Glomerular endothelial cell (primary cell): Measurements from ENCODE around the gene ABL2. TPM values are rescaled to one million over a fixed set of nuclear protein-coding genes. Genes with fewer than 3 reads are reported as not detected.
"Not testable (repeated sequence)": the region's sequence is repeated elsewhere in the genome, so short reads cannot be mapped to it uniquely, and the experiment has no call there.

Source experiments
- DNase-seq: peaks from one replicate; pipeline ENCODE4 v3.0.0-alpha.2; 2011; ENCODE audit warnings: low read depth, low spot score; ENCODE audit errors: extremely low read depth
- total RNA-seq: library from RNA; depleted of rRNA; stranded (reverse); fragments of >200 nt; gene quantifications from 2 replicates; pipeline ENCODE4 v1.2.3, GENCODE V29; 2015

ABL2 gene
- total RNA-seq, 1 donor from 2014 or later, result 101 TPM

- no peak for DNase-seq
These were observed 87.8 kb downstream of the ABL2 start for GRCh38 chr1:179141592-179142251.

DNA sequence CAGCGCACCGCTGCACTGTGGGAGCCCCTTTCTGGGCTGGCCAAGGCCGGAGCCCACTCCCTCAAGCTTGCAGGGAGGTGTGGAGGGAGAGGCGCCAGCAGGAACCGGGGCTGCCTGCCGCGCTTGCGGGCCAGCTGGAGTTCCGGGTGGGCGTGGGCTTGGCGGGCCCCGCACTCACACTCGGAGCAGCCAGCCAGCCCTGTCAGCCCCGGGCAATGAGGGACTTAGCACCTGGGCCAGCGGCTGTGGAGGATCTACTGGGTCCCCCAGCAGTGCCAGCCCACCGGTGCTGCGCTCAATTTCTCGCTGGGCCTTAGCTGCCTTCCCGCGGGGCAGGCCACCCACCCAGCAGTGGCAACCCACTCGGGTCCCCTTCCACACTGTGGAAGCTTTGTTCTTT, 90.7 kb downstream of the ABL2 start:
- DNase-seq, result not testable (repeated sequence)

GRCh38 chr1:179137617-179138255, 91.7 kb downstream of the ABL2 start:
- DNase-seq, result no peak

- DNase-seq, result not testable (repeated sequence)
These were observed 93.8 kb downstream of the ABL2 start for GRCh38 chr1:179135707-179136106.

DNA sequence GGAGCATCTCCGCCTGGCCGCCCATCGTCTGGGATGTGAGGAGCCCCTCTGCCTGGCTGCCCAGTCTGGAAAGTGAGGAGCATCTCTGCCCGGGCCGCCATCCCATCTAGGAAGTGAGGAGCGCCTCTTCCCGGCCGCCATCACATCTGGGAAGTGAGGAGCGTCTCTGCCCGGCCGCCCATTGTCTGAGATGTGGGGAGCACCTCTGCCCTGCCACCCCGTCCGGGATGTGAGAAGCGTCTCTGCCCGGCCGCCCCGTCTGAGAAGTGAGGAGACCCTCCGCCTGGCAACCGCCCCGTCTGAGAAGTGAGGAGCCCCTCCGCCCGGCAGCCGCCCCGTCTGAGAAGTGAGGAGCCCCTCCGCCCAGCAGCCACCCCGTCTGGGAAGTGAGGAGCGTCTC, 94.3 kb downstream of the ABL2 start:
- DNase-seq, result not testable (repeated sequence)

DNA sequence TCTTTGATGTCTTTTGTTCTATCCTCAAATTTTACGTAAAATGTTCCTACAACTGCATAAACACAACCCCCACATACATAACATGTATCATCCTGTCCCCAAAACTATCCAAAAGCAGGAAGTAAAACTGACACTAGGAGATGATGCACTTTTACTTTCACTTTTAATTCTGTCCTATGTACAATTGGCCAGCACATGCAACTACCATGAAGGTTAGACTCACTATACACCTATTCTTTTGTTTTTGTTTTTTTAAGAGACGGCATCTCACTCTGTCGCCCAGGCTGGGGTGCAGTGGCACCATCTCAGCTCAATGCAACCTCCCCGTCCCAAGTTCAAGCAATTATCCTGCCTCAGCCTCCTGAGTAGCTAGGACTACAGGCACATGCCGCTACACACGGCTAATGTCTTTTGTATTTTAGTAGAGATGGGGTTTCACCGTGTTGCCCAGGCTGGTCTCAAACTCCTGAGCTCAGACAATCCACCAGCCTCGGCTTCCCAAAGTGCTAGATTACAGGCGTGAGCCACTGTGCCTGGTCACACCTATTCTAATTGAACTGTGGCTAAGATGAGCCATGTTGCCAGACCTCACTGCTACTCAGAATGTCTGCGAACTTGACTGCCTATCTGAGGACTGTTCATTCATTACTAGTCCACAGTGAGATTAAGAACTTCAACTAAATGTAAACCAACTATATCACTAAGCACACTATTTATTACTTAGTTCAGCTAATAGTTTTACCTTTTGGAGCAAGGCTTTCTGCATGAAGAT, 99.6 kb downstream of the ABL2 start:
- DNase-seq, result no peak

GRCh38 chr1:179128520-179128919, 101.0 kb downstream of the ABL2 start:
- DNase-seq, result no peak

DNA sequence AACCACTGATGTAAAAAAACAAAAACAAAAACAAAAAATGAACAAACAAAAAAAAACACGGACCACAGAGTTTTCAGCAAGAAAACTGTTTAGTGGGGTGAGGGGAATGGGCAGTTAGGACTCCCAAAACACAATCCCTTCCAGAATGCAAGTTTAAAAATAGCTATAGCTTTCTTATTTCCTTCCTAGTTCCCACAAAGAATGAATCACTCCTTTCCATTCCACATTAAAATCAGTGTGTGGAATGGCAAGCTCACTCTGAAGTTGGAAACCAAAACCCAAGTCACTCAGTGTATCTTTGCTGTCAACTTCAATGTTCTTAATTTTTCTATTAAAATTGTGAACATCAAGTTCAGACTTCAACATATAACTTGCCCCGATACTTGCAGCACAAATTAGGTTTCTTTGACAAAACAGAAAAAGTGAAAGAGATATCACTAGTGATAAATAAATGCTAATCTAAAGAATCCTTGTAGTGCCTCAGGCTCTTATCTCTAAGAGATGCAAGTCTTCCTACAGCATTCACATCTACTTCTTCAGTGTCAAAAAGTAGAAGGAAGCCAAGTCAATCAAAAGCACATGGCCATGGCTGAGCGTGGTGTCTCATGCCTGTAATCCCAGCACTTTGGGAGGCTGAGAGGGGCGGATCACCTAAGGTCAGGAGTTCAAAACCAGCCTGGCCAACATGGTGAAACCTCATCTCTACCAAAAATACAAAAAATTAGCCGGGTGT, 102.1 kb downstream of the ABL2 start:
- no peak for DNase-seq

DNA sequence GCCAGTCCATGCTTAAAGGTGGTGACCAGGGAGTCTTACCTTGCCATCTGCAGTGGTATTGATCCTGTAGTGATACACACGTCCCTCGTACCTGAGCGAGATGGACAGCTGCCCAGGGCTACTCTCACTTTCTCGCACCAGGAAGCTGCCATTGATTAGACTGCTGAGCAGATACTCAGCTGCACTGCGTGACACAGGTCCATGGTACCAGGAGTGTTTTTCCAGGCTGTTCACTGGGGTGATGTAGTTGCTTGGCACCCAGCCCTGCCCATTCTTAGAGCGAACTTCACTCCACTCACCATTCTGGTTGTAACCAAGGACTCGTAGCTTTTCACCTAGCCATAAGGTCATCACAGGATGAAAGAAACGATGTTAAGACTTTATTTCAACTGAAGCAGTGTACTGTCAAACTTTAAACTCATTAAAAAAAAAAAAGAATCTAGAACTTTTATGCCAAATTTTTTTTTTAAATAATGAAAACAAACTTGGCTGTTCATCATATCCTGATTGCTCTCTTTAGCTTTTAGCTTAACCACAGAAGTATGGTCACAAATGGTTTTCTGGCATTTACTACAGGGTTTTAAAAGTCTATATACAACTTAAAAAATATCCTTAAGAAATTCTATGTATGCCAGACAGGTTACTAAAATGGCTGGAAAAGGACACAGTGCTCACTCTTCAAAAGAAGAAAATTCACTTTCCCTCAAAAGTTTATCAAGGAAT, 103.0 kb downstream of the ABL2 start:
- DNase-seq, result no peak

DNA sequence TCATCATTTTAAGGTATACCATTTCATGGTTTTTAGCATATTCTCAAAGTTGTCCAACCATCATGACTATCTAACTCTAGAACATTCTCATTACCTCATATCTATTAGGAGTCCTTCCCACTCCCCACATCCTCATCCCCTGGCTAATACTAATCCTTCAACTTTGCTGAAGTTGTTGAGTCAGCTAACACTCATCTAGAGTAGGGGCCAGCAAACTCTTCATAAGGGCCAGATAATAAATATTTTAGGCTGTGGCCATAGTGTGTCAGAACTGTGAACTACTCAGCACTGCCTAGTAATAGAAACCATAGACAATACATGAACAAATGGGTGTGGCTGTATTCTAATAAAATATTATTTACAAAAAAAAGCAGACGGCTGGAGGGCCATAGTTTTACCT, 104.6 kb downstream of the ABL2 start:
- DNase-seq, result no peak

GRCh38 chr1:179121159-179121938, 108.1 kb downstream of the ABL2 start:
- DNase-seq, result no peak

GRCh38 chr1:179120736-179121135, 108.7 kb downstream of the ABL2 start:
- DNase-seq, result no peak

- DNase-seq, result no peak
These were observed 110.0 kb downstream of the ABL2 start for GRCh38 chr1:179119513-179119912.

GRCh38 chr1:179115181-179115580, 114.3 kb downstream of the ABL2 start:
- no peak for DNase-seq

DNA sequence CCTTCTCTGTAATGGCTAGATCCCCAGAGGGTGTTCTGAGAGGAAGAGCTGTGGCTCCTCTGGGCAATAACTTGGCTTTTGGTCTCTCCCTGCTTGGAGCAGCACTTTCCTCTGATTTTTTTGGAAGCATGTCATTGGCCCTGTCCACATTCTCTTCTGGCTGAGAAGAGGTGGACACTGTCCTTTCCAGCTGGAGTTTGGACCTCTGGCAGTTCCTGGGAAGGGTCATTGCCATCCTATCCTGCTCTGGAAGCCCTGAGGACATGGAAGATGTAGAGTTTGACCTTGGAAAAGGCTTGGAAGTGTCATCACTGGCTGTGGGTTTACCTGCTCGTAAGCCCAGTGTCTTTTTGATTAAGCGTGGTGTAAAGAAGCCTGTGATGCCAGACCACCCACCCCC, 120.8 kb downstream of the ABL2 start:
- no peak for DNase-seq

DNA sequence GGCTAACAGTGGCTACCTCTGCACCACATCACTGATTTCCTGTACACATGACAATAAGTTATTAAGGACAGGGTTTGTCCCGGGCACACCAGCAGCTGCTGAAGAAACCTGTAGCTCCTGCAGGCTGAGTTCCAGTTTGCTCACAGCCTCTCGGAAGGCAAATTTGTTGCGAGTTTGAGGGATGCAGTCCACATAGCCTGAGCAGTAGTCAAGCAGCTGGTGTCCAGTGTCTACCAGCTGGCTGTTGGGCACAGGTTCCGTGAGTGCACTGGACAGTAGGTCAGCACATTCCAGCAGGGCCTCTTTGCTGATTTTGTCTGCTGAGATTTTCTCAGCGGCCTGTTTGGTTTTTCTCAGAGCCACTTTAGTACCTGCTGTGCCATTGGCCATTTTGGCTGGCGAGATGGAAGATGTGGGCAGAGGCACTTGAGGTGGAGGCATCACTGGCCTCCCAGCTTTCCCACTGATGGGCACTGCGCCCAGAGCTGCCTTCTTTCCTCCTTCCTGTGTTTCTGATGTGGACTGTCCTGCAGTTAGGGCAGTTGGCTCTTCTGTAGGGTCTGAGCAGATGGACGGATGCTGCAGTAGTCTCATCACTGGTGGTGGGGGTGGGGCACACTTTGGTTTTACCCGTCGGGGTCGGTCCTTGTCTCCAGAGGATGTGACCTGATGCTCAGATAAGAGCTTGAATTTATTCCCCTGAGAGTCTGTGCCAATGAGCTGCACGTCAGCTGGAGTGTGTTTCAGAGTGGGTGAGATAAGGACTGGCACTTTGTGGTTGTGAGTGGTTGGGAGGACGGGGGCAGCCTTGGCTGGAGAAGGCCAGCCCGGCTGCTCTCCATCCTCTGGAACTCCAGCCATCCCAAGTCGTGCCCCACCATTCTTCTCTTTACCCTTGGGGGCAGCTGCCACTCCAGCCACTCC, 121.5 kb downstream of the ABL2 start:
- DNase-seq, result no peak

DNA sequence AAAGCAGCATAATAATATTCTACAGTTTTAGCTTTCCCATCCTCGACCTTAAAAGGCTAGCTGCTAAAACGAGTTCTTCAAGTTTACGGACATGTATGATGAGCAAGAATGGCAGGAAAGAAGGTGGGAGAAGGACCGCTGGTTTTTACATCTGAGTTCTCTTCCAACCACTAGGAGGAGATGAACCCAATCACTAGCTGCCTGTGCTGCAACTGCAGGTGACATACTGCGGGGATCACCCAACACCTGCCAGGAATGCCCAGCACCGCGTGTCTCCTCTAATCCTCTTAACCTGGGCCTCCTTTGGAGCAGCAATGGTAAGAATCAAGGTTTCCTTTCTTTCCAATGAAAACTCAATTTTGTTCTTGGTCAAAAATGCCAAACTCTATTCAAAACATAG, 124.1 kb downstream of the ABL2 start:
- DNase-seq, result no peak

- DNase-seq, result no peak
These were observed 124.7 kb downstream of the ABL2 start for GRCh38 chr1:179104611-179105250.
